Neuronal stem cell (in vitro differentiated cells): ENCODE results near the gene TNFRSF25.

Experiments
- DNase-seq: peaks from one replicate; pipeline ENCODE4 v3.0.0-alpha.2; 2013; ENCODE audit warnings: low spot score
- H2AFZ ChIP-seq: one replicate; pipeline ENCODE4 v1.6.1; 2013; ENCODE audit warnings: mild to moderate bottlenecking, low read length, inconsistent platforms
- H2AK5ac ChIP-seq: 2 replicates; pipeline ENCODE4 v1.6.1; 2013; ENCODE audit warnings: low read depth, mild to moderate bottlenecking, inconsistent platforms, low read length, moderate library complexity, mixed read lengths
- H2BK120ac ChIP-seq: 2 replicates; pipeline ENCODE4 v1.6.1; 2013; ENCODE audit warnings: low read depth, mild to moderate bottlenecking, inconsistent platforms, low read length, moderate library complexity, mixed read lengths
- H2BK12ac ChIP-seq: one replicate; pipeline ENCODE4 v1.6.1; 2013; ENCODE audit warnings: low read length, inconsistent platforms
- H2BK15ac ChIP-seq: 2 replicates; pipeline ENCODE4 v1.6.1; 2013; ENCODE audit warnings: mild to moderate bottlenecking, low read length, inconsistent platforms, mixed read lengths
- H2BK5ac ChIP-seq: one replicate; pipeline ENCODE4 v1.6.1; 2013; ENCODE audit warnings: inconsistent platforms, mild to moderate bottlenecking, low read length, moderate library complexity
- H3K14ac ChIP-seq: one replicate; pipeline ENCODE4 v1.6.1; 2013; ENCODE audit warnings: low read length, inconsistent platforms
- H3K18ac ChIP-seq: 2 replicates; pipeline ENCODE4 v1.6.1; 2013; ENCODE audit warnings: low read length, inconsistent platforms
- H3K23ac ChIP-seq: 2 replicates; pipeline ENCODE4 v1.6.1; 2013; ENCODE audit warnings: low read depth, mild to moderate bottlenecking, mixed read lengths, low read length, inconsistent platforms; ENCODE audit not compliant: poor library complexity
- H3K27ac ChIP-seq: replicated peaks from 3 replicates; pipeline ENCODE4 v1.5.1; 2013; ENCODE audit warnings: low read length, inconsistent platforms
- H3K27me3 ChIP-seq, 3 experiments: 2 replicates each; pipeline ENCODE4 v1.6.1; 2013; ENCODE audit warnings: low read length in 3 of 3, mild to moderate bottlenecking in 2 of 3, inconsistent platforms in 1 of 3, low read depth in 1 of 3, mixed read lengths in 1 of 3, moderate library complexity in 1 of 3; ENCODE audit not compliant: control insufficient read depth in 3 of 3, insufficient read depth in 3 of 3
- H3K36me3 ChIP-seq, 2 donors: replicated peaks in 1 of 2; 2 replicates each; pipeline ENCODE4 v1.6.1; 2013; ENCODE audit warnings: low read length in 2 of 2; ENCODE audit not compliant: control insufficient read depth in 2 of 2, insufficient read depth in 2 of 2
- H3K4ac ChIP-seq: 2 replicates; pipeline ENCODE4 v1.6.1; 2013; ENCODE audit warnings: inconsistent platforms, mild to moderate bottlenecking, low read length, moderate library complexity
- H3K4me1 ChIP-seq, 2 donors: 1 replicate in 1 of 2; 2 replicates in 1 of 2; pipeline ENCODE4 v1.6.1; 2013; ENCODE audit warnings: low read length in 2 of 2, low read depth in 1 of 2; ENCODE audit not compliant: control insufficient read depth in 2 of 2, insufficient read depth in 1 of 2
- H3K4me2 ChIP-seq: one replicate; pipeline ENCODE4 v1.6.1; 2013; ENCODE audit warnings: mild to moderate bottlenecking, low read length, inconsistent platforms; ENCODE audit not compliant: insufficient read depth, poor library complexity, severe bottlenecking
- H3K4me3 ChIP-seq, 2 donors: 2 replicates each; pipeline ENCODE4 v1.5.1; 2013; ENCODE audit warnings: low read length in 2 of 2, mild to moderate bottlenecking in 2 of 2, inconsistent platforms in 1 of 2, moderate library complexity in 1 of 2
- H3K79me1 ChIP-seq: one replicate; pipeline ENCODE4 v1.6.1; 2013; ENCODE audit warnings: low read depth, mild to moderate bottlenecking, inconsistent platforms, low read length, moderate library complexity
- H3K9ac ChIP-seq: one replicate; pipeline ENCODE4 v1.6.1; 2013; ENCODE audit warnings: mild to moderate bottlenecking, low read depth, low read length, inconsistent platforms; ENCODE audit not compliant: poor library complexity
- H3K9me3 ChIP-seq, 2 donors: replicated peaks in 1 of 2; 2 replicates each; pipeline versions ENCODE3 to v1.6.1; 2013; ENCODE audit warnings: low read length in 2 of 2, mild to moderate bottlenecking in 2 of 2, inconsistent platforms in 1 of 2, low read depth in 1 of 2, mixed read lengths in 1 of 2, moderate library complexity in 1 of 2; ENCODE audit not compliant: control insufficient read depth in 2 of 2, insufficient read depth in 1 of 2
- H4K8ac ChIP-seq: one replicate; pipeline ENCODE4 v1.6.1; 2013; ENCODE audit warnings: low read depth, mild to moderate bottlenecking, inconsistent platforms, low read length, moderate library complexity
- H4K91ac ChIP-seq: one replicate; pipeline ENCODE4 v1.6.1; 2013; ENCODE audit warnings: low read length, low read depth, mild to moderate bottlenecking, inconsistent platforms; ENCODE audit not compliant: poor library complexity
- WGBS, 2 donors: extraction: QIAGEN DNeasy Blood & Tissue Kit; methylation state at CpG; one replicate each; pipeline ENCODE4 v1.1.7; 2013; ENCODE audit warnings: missing lambda C conversion rate in 2 of 2, mixed read lengths in 1 of 2; ENCODE audit not compliant: insufficient read length in 2 of 2, insufficient replicate concordance in 1 of 2; ENCODE audit errors: extremely low coverage in 2 of 2; 5-methylcytosine and 5-hydroxymethylcytosine counted together

Gene TNFRSF25

GRCh38 chr1:6470132-6471085, 4.4 kb upstream of the TNFRSF25 start:
- Histone ChIP-seq H3K36me3 (peaks cover 36 to 69% of the 10 kb centered on the region in 2 donors), H3K4me1 (peaks cover 0 to 8% of the 10 kb centered on the region in 2 donors), H2BK120ac (no peak overlapping the region), H3K18ac (no peak overlapping the region), H2BK12ac (no peak overlapping the region), H3K9me3 (no peaks in the 10 kb centered on the region), H3K9ac (peak overlapping the region; percentile 30), H2BK15ac (no peak overlapping the region), H3K27ac (no peak overlapping the region), H3K4me3 (no peak overlapping the region), H3K79me1 (no peaks in the 10 kb centered on the region), H3K14ac (no peak overlapping the region), H2AFZ (no peak overlapping the region), H3K4ac (no peak overlapping the region), H4K8ac (peak overlapping the region; percentile 65), H3K4me2 (no peak overlapping the region), H3K23ac (peak overlapping the region; percentile 96), H2AK5ac (no peak overlapping the region), H3K27me3 (peaks cover 0 to 15% (median 0%) of the 10 kb centered on the region in 3 experiments), H2BK5ac (no peak overlapping the region), H4K91ac (no peak overlapping the region)
- whole genome bisulfite sequencing, 2 donors: no CpG with 5 or more reads among the region's 67 CpGs
- DNase-seq: no peak

- no peak overlapping the region for H2BK5ac ChIP-seq
- no peaks in the 10 kb centered on the region for H3K9me3 ChIP-seq
- H3K18ac ChIP-seq: no peak overlapping the region
- no peak overlapping the region for H3K4ac ChIP-seq
- H3K4me3 ChIP-seq: peak overlapping the region in 1 of 2 donors; percentile 47
- no peak overlapping the region for H2BK120ac ChIP-seq
- H3K79me1 ChIP-seq: no peaks in the 10 kb centered on the region
- no peak overlapping the region for H3K27ac ChIP-seq
- H4K8ac ChIP-seq: no peak overlapping the region
- H3K27me3 ChIP-seq: peaks cover 0 to 15% (median 0%) of the 10 kb centered on the region in 3 experiments
- H2AFZ ChIP-seq: no peak overlapping the region
- H3K4me1 ChIP-seq: peaks cover 0 to 3% of the 10 kb centered on the region in 2 donors
- H3K4me2 ChIP-seq: no peak overlapping the region
- peaks cover 34 to 70% of the 10 kb centered on the region in 2 donors for H3K36me3 ChIP-seq
- no CpG with 5 or more reads among the region's 13 CpGs for WGBS, 2 donors
- H2BK15ac ChIP-seq: no peak overlapping the region
- H3K14ac ChIP-seq: no peak overlapping the region
- H2BK12ac ChIP-seq: no peak overlapping the region
- no peak for DNase-seq
- H2AK5ac ChIP-seq: no peak overlapping the region
- no peak overlapping the region for H3K23ac ChIP-seq
- H3K9ac ChIP-seq: no peak overlapping the region
- H4K91ac ChIP-seq: no peak overlapping the region
Observed at GRCh38 chr1:6468729-6469461, 2.9 kb upstream of the TNFRSF25 start.

GRCh38 chr1:6467744-6468688, 2.0 kb upstream of the TNFRSF25 start:
- Histone ChIP-seq H4K91ac (no peak overlapping the region), H3K9ac (peak overlapping the region; percentile 63), H3K4me1 (peaks cover 0 to 3% of the 10 kb centered on the region in 2 donors), H3K4ac (no peak overlapping the region), H2AFZ (no peak overlapping the region), H3K18ac (no peak overlapping the region), H3K79me1 (no peaks in the 10 kb centered on the region), H3K27me3 (peaks cover 0 to 15% (median 0%) of the 10 kb centered on the region in 3 experiments), H3K4me2 (no peak overlapping the region), H2BK120ac (no peak overlapping the region), H3K9me3 (no peaks in the 10 kb centered on the region), H4K8ac (no peak overlapping the region), H2BK12ac (no peak overlapping the region), H3K27ac (no peak overlapping the region), H3K36me3 (peaks cover 32 to 67% of the 10 kb centered on the region in 2 donors), H2BK15ac (no peak overlapping the region), H3K14ac (no peak overlapping the region), H3K23ac (no peak overlapping the region), H2BK5ac (no peak overlapping the region), H2AK5ac (no peak overlapping the region), H3K4me3 (no peak overlapping the region)
- no peak for DNase-seq
- no CpG with 5 or more reads among the region's 30 CpGs for WGBS, 2 donors
